ENCODE data around the gene NR4A1. TPM values are rescaled to one million over a fixed set of nuclear protein-coding genes. Genes with fewer than 3 reads are reported as not detected.

The NR4A1 gene
- total RNA-seq, 2 experiments from 2014 or later = 25.3 to 29.0 TPM

DNA sequence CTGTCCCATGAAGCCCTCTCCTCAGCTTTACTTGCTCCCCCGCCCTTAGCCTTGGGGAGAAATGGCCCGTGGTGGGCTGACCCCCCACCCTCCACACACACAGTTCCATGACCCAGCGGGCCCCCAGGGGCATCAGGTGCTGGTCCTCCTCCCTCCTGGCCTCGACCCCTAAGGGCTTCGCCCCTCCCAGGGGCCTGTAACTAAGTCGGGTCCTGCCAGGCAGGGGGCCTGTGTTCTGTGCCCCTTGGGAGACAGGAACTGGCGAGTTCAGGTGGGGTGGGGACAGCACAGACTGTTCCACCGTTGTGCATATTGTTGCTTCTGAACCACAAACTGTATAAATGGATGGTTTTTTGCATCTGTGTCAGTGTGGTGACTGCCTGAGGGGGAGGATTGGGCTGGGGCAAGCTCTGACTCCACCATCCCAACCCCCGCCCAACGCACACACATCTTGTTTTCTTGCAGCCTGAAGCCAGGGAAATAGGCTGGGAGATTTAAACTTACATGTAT is 35.7 kb upstream of the NR4A1 start:
- Histone ChIP-seq H3K27ac (ENCODE audit: low read depth, low read length, poor library complexity, severe bottlenecking) (no peak overlapping the region), H3K9me2 (ENCODE audit: insufficient read depth, low read length) (no peaks in the 10 kb centered on the region), H4K20me1 (ENCODE audit: insufficient read depth, low read length) (no peaks in the 10 kb centered on the region), H3K9me3 (ENCODE audit: low read length) (no peaks in the 10 kb centered on the region), H3K36me3 (ENCODE audit: insufficient read depth, low read length) (no peaks in the 10 kb centered on the region), H2AFZ (ENCODE audit: low read length) (no peak overlapping the region), H3K4me2 (ENCODE audit: low read length) (no peak overlapping the region), H3K4me1 (ENCODE audit: insufficient read depth, low read length, poor library complexity, severe bottlenecking) (peaks cover 2% of the 10 kb centered on the region), H3K79me2 (ENCODE audit: insufficient read depth, low read depth, low read length) (no peaks in the 10 kb centered on the region), H3K4me3 (ENCODE audit: low read depth, low read length, poor library complexity, severe bottlenecking) (no peak overlapping the region)
- BruUV-seq (replicated peaks) = no TSS peak
- TF ChIP-seq EZH2phosphoT487 (IDR thresholded peaks at IDR 0.05; ENCODE audit: borderline replicate concordance, low read depth, low read length) = no peak
- TF ChIP-seq, protein P1, sequence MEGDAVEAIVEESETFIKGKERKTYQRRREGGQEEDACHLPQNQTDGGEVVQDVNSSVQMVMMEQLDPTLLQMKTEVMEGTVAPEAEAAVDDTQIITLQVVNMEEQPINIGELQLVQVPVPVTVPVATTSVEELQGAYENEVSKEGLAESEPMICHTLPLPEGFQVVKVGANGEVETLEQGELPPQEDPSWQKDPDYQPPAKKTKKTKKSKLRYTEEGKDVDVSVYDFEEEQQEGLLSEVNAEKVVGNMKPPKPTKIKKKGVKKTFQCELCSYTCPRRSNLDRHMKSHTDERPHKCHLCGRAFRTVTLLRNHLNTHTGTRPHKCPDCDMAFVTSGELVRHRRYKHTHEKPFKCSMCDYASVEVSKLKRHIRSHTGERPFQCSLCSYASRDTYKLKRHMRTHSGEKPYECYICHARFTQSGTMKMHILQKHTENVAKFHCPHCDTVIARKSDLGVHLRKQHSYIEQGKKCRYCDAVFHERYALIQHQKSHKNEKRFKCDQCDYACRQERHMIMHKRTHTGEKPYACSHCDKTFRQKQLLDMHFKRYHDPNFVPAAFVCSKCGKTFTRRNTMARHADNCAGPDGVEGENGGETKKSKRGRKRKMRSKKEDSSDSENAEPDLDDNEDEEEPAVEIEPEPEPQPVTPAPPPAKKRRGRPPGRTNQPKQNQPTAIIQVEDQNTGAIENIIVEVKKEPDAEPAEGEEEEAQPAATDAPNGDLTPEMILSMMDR (conservative IDR thresholded peaks at IDR 0.05; ENCODE audit: low read length) = no peak
- CTCF ChIA-PET (ENCODE audit: unreplicated experiment) = no interaction called here
- POLR2A ChIA-PET = no interaction called here
- intact Hi-C loops (cut with micrococcal nuclease; ENCODE audit: unreplicated experiment) = no loop called here
- no peak for DNase-seq (ENCODE audit: low spot score)

DNA sequence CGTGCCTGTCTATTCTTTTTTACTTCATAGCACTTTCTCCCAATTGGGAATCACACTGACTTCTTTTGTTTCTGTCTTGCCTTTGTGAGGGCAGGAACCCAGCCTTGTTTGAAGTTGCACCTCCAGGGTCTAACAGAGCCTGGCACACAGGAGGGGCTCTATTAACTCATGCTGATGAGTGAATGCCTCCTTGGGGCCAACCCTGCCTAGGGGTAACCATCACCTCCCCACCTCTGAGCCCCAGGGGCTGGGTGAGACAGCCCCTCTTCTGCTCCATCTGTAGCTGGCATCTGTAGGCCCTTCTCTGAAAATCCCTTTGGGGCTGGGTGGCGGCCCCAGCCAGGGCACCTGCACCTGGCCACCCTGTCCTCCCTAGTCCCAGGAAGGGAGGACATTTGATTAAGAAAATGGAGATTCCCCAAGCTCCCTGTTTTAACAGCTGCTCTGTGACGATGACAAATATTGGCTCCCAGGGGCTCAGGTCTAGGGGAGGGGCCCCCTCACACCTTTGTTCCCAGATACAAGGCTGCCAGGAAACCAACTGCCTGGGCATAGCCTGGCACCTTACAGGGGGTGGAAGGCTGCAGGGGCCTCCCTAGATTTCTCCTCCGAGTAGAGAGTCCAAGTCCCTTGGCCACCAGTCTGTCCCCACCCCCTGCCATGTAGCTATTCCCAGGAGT is 32.7 kb upstream of the NR4A1 start:
- H3K36me3 ChIP-seq (ENCODE audit: insufficient read depth, low read length) = no peaks in the 10 kb centered on the region
- BruUV-seq (replicated peaks) = no TSS peak
- H3K4me2 ChIP-seq (ENCODE audit: low read length) = no peak overlapping the region
- POLR2A ChIA-PET = interaction anchor here (0.7 kb wide), 1 partner anchor 120 kb away, joined by 4 read pairs; no protein-coding TSS in a partner anchor
- no peak for TF ChIP-seq EZH2phosphoT487 (IDR thresholded peaks at IDR 0.05; ENCODE audit: borderline replicate concordance, low read depth, low read length)
- TF ChIP-seq, protein P1 (conservative IDR thresholded peaks at IDR 0.05; ENCODE audit: low read length) = no peak
- peaks cover 26% of the 10 kb centered on the region for H3K4me1 ChIP-seq (ENCODE audit: insufficient read depth, low read length, poor library complexity, severe bottlenecking)
- intact Hi-C loops (cut with micrococcal nuclease; ENCODE audit: unreplicated experiment) = no loop called here
- H3K9me2 ChIP-seq (ENCODE audit: insufficient read depth, low read length) = no peaks in the 10 kb centered on the region
- no peaks in the 10 kb centered on the region for H3K79me2 ChIP-seq (ENCODE audit: insufficient read depth, low read depth, low read length)
- CTCF ChIA-PET (ENCODE audit: unreplicated experiment) = interaction anchor here (1.1 kb wide), 1 partner anchor 11 kb away, joined by 3 read pairs; no protein-coding TSS in a partner anchor
- no peak overlapping the region for H2AFZ ChIP-seq (ENCODE audit: low read length)
- H3K4me3 ChIP-seq (ENCODE audit: low read depth, low read length, poor library complexity, severe bottlenecking) = no peak overlapping the region
- no peaks in the 10 kb centered on the region for H3K9me3 ChIP-seq (ENCODE audit: low read length)
- no peaks in the 10 kb centered on the region for H4K20me1 ChIP-seq (ENCODE audit: insufficient read depth, low read length)
- no peak for DNase-seq (ENCODE audit: low spot score)
- no peak overlapping the region for H3K27ac ChIP-seq (ENCODE audit: low read depth, low read length, poor library complexity, severe bottlenecking)

DNA sequence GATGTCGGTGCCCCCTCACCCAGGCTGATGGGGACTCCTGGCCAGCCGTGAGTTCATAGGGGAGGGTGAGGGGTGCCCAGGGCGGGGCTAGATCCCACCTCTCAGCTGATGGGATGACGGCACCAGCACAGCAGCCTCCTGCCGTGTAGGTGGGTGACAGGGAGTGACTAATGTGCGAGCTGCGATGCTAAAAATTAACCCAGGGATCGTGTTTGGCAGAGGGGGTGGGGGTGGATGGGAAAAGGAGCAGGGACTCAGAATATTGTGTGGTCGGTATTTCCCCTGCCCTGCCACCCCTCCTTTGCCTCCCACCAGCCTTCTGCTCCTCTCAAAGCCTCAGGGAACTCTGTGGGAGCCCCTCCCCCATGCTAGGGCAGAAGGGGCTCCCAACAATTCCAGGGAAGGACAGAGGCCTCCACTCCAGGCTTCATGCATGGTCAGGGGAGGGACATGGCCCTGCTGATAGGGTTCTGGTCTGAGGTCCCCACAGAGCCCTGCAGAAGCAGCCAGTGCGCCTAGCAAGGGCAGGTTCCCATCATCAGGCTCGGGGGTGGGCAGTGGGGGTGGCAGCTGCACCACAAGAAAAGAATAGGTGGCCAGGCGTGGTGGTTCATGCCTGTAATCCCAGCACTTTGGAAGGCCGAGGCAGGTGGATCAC is 32.0 kb upstream of the NR4A1 start:
- Histone ChIP-seq H3K9me2 (ENCODE audit: insufficient read depth, low read length) (no peaks in the 10 kb centered on the region), H4K20me1 (ENCODE audit: insufficient read depth, low read length) (no peaks in the 10 kb centered on the region), H3K4me3 (ENCODE audit: low read depth, low read length, poor library complexity, severe bottlenecking) (no peak overlapping the region), H3K9me3 (ENCODE audit: low read length) (no peaks in the 10 kb centered on the region), H3K4me2 (ENCODE audit: low read length) (no peak overlapping the region), H2AFZ (ENCODE audit: low read length) (no peak overlapping the region), H3K79me2 (ENCODE audit: insufficient read depth, low read depth, low read length) (no peaks in the 10 kb centered on the region), H3K4me1 (ENCODE audit: insufficient read depth, low read length, poor library complexity, severe bottlenecking) (peaks cover 32% of the 10 kb centered on the region), H3K36me3 (ENCODE audit: insufficient read depth, low read length) (no peaks in the 10 kb centered on the region), H3K27ac (ENCODE audit: low read depth, low read length, poor library complexity, severe bottlenecking) (no peak overlapping the region)
- TF ChIP-seq EZH2phosphoT487 (IDR thresholded peaks at IDR 0.05; ENCODE audit: borderline replicate concordance, low read depth, low read length) = no peak
- TF ChIP-seq, protein P1 (conservative IDR thresholded peaks at IDR 0.05; ENCODE audit: low read length) = no peak
- ChIA-PET POLR2A (interaction anchor here (0.7 kb wide), 1 partner anchor 121 kb away, joined by 4 read pairs; no protein-coding TSS in a partner anchor), CTCF (ENCODE audit: unreplicated experiment) (no interaction called here)
- no peak for DNase-seq (ENCODE audit: low spot score)
- intact Hi-C loops (cut with micrococcal nuclease; ENCODE audit: unreplicated experiment) = no loop called here
- no TSS peak for BruUV-seq (replicated peaks)

Data from OCI-LY7 (cell line).